SKM-1 treated with dmso at 0.1 percent for 144 hours (cell line): ENCODE results near the gene SRGAP1.
"Not testable (repeated sequence)": the region's sequence is repeated elsewhere in the genome, so short reads cannot be mapped to it uniquely, and the experiment has no call there.

Experiments used
- DNase-seq: peaks from one replicate; lab custom pipeline; 2025; ENCODE audit not compliant: unreplicated experiment; lab: John Stamatoyannopoulos, UW

SRGAP1 gene

GRCh38 chr12:63836936-63837335 lies 7.6 kb upstream of the SRGAP1 start:
- no peak for DNase-seq

- no peak for DNase-seq
These were observed 6.1 kb upstream of the SRGAP1 start for GRCh38 chr12:63838411-63838810.

- no peak for DNase-seq
These were observed 3.5 kb upstream of the SRGAP1 start for GRCh38 chr12:63841011-63841410.

- DNase-seq = no peak
These were observed 2.9 kb upstream of the SRGAP1 start for GRCh38 chr12:63841571-63841970.

- not testable (repeated sequence) for DNase-seq
These were observed 1.8 kb upstream of the SRGAP1 start for GRCh38 chr12:63842750-63843149.

- DNase-seq = no peak
These were observed 1.2 kb upstream of the SRGAP1 start for GRCh38 chr12:63843254-63843720.

- peak; percentile 49 for DNase-seq
These were observed 644 bp upstream of the SRGAP1 start for GRCh38 chr12:63843721-63844390.

DNA sequence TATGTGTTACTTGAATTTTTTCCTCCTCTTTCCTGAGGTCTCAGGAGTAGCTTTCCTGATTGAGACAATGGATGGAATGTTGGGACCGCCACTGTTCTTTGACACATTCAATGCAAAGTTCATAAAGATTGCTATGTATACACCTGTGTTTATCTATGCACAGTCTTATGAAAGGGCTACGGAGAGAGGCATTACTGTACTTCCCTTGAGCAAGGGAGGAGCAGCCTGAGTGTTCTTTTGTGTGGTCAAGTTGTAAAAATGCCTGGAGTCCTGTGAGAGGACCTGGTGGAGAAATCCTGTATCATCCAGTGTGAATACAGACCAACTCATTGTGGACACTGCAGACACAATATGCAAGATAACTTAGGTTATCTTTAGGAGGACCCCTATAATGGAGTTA lies 1.2 kb downstream of the SRGAP1 start:
- DNase-seq = no peak

DNA sequence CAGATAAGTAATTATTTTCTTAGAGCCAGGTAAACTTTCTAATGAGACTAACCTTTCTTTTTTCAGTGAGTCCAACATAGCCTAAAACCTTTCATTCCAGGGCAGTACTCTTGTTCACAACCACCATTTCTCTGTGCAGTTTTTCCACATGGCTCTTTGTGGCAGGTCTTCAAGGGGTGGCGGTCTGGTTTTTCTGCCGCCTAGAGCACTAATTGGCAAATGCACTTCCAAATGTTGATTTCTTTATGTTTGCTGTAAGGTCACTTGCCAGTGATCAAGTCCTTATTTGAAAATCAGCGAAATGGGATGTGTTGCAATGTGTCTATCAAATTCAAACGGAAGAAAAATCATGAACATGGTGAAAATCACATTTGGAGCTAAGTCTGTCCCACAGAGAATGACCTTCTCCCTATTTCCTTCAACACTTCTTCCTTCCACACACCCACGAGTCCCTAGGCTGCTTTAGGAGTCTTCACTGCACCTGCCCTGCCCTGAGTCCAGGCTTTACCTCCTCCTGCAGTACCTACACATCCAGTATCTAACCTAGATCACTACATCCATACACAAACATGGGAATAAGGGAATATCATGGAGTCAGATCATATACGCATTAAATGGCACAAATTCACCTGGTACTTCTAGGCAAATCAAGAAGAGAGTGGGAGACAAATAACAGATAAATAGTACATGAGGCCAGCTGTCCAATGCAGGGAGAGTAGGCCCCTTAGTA lies 1.9 kb downstream of the SRGAP1 start:
- DNase-seq = no peak

GRCh38 chr12:63848450-63848849 lies 4.0 kb downstream of the SRGAP1 start:
- DNase-seq = no peak

GRCh38 chr12:63849106-63849620 lies 4.7 kb downstream of the SRGAP1 start:
- no peak for DNase-seq

DNA sequence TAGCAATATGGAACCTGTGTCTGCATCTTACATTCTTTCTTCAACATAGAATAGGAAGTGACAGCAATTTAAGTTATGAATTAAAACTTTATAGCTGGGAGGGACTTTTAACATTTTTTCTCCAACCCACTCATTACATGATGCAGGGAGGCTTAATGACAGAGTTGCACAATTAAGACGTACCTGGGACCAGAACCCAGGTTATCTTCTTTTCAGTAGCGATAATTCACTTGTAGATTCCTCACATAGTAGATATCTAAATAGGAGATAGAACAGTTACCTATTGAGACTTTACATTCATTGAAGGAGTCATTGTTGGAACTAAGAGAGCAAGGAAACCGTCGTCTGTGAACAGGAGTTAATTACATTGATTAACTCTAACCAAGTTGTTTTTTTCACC lies 5.1 kb downstream of the SRGAP1 start:
- DNase-seq = no peak

DNA sequence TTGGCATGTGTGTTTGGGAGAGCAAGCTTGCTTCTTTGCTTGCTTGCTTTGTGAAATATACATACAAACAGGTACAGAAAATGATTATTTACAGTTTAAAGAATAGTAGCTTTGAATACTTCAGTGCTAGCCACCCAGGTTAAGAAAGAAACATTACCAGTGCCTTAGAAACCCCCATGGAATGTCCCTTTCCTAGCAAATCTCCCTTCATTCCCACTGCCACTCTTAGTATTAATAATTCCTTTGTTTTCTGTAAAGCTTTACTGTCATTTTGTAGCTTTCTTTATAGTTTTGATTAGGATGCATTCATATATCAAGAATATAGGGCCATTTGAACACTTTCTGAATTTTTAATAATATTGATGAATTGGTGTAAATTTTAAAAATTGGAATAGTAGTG lies 9.5 kb downstream of the SRGAP1 start:
- no peak for DNase-seq

DNA sequence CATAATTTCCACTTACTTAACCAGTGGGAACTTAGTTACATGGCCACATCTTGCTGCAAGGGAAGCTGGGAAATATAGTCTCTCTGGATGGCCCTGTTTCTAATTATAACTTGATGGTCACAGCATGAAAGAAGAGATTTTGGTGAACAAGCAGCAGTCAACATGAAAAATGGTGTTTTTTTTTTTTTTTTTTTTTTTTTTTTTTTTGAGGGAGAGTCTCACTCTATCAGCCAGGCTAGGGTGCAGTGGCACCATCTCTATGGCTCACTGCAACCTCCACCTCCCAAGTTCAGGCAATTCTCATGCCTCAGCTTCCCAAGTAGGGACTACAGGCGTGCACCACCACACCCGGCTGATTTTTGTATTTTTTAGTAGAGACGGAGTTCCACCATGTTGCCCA lies 10.8 kb downstream of the SRGAP1 start:
- DNase-seq = no peak

DNA sequence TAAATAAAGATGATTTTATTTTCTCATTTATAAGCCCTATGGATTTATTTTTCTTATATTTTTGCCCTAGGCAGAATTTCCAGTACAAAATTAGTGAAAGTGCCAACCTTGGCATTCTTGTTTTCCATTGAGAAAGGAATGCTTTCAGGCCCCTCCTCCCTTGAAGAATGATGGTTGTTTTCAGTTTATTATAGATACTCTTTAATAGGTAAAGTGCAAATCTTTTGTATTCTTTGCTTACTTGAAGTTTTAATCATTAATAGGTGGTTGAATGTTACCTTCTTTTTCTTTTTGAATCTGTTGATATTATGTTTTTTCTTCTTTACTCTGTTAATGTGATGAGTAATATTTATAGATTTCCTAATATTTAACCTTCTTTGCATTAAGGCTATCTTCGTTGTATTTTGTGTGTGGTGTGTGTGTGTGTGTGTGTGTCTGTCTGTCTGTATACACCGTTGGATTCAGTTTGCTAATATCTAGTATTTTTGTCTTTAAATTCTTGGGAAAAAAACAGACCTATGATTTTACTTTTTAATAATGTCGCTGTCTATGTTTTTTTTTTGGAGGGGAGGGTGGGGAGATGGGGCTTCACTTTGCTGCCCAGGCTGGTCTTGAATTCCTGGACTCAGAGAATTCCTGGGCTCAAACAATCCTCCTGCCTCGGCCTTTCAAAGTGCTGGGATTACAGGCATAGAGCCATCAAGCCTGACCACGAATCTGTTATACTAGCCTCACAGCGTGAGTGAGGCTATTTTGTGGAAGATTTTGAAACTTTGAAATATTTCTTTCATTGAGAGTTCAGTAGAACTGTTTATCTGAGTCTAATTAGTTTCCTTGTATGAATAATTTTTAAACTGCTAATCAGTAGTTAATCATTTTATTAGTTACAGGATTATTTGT lies 13.5 kb downstream of the SRGAP1 start:
- no peak for DNase-seq

DNA sequence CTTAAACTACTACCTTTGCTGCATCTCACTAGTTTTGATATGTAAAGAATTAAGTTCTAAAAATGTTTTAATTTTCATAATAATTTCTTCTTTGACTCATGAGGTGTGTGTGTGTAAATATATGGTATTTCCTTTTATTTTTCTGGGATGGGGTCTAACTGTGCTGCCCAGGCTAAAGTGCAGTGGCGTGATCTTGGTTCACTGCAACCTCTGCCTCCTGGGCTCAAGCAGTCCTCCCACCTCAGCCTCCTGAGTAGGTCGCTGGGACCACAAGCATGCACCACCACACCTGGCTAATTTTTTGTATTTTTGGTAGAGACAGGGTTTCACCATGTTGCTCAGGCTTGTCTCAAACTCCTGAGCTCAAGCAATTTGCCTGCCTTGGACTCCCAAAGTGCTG lies 15.4 kb downstream of the SRGAP1 start:
- DNase-seq = not testable (repeated sequence)

GRCh38 chr12:63862187-63862968 lies 17.9 kb downstream of the SRGAP1 start:
- no peak for DNase-seq

DNA sequence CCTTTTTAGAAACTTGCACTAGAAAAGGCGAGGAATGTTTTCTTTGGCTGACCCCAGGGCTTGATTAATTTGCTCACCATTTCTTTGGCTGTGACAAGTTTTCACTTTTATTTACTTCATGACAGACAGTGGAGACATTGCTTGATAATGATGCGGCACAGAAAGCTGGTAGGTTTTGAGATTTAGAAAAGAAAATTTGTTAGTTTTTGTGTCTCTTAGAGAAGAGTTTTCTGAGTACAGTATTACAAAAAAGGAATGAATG lies 18.4 kb downstream of the SRGAP1 start:
- DNase-seq = no peak

DNA sequence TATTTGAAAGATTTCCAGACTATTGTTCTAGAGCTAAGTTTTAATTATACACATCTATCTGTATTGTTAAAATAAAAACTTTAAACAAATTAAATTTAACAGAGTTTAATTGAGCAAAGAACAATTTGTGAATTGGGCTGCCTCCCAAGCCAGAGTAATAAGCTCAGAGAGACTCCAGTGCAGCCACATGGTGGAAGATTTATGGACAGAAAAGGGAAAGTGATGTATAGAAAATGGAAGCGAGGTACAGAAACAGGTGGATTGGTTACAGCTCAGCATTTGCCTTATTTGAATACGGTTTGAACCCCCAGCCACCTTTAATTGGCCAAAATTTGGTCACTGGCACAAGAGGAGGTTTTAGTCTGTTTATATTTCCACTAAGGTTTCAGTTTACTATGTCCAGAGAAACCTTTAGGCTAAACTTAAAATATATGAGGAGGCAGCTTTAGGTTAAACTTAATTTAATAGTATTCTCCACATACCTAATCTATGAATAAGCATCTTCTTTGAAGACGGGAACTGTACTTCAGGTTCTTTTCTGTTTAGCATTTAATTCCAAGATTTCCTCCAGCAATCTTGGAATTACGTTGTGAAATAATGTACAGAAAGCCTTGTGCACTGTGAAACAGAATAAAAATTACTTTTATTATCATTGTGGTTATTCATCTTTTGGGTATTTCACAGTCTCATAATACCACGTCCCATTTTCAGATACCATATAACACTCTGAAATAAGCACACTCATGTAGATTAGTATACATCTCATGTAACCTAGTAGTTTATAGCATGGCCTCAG lies 19.4 kb downstream of the SRGAP1 start:
- DNase-seq = no peak

GRCh38 chr12:63864454-63864706 lies 19.9 kb downstream of the SRGAP1 start:
- no peak for DNase-seq
